NCI-H2081 treated with DMSO at 0.1 percent for 48 hours (cell line): ENCODE data around the gene NLRC3.

Experiments
- DNase-seq: peaks from one replicate; lab custom pipeline; 2025; lab: John Stamatoyannopoulos, UW

The NLRC3 gene

GRCh38 chr16:3597226-3597625 lies 20.0 kb upstream of the NLRC3 start:
- DNase-seq: no peak

GRCh38 chr16:3596101-3596861 lies 19.1 kb upstream of the NLRC3 start:
- DNase-seq: no peak

- DNase-seq: no peak
These were observed 18.4 kb upstream of the NLRC3 start for GRCh38 chr16:3595521-3596021.

GRCh38 chr16:3595110-3595486 lies 17.9 kb upstream of the NLRC3 start:
- DNase-seq: no peak

GRCh38 chr16:3594316-3595109 lies 17.3 kb upstream of the NLRC3 start:
- no peak for DNase-seq

- DNase-seq: no peak
These were observed 15.4 kb upstream of the NLRC3 start for GRCh38 chr16:3592559-3592958.

- DNase-seq: no peak
These were observed 14.8 kb upstream of the NLRC3 start for GRCh38 chr16:3591991-3592390.

- no peak for DNase-seq
These were observed 14.2 kb upstream of the NLRC3 start for GRCh38 chr16:3591436-3591803.

- no peak for DNase-seq
These were observed 13.7 kb upstream of the NLRC3 start for GRCh38 chr16:3590736-3591435.

GRCh38 chr16:3589991-3590701 lies 12.9 kb upstream of the NLRC3 start:
- DNase-seq: no peak

GRCh38 chr16:3589441-3589921 lies 12.3 kb upstream of the NLRC3 start:
- no peak for DNase-seq

- DNase-seq: no peak
These were observed 11.8 kb upstream of the NLRC3 start for GRCh38 chr16:3589001-3589400.

GRCh38 chr16:3587547-3588110 lies 10.4 kb upstream of the NLRC3 start:
- DNase-seq: no peak

GRCh38 chr16:3584412-3584811 lies 7.2 kb upstream of the NLRC3 start:
- no peak for DNase-seq

- DNase-seq: no peak
These were observed 6.3 kb upstream of the NLRC3 start for GRCh38 chr16:3583303-3584038.

GRCh38 chr16:3582276-3583165 lies 5.3 kb upstream of the NLRC3 start:
- DNase-seq: no peak

GRCh38 chr16:3581392-3581791 lies 4.2 kb upstream of the NLRC3 start:
- no peak for DNase-seq

GRCh38 chr16:3580686-3581085 lies 3.5 kb upstream of the NLRC3 start:
- no peak for DNase-seq

GRCh38 chr16:3580251-3580651 lies 3.0 kb upstream of the NLRC3 start:
- no peak for DNase-seq

- no peak for DNase-seq
These were observed 2.6 kb upstream of the NLRC3 start for GRCh38 chr16:3579776-3580175.
